PFSK-1 (cell line): ENCODE data around the gene ABHD15.

Source experiments
- POLR2AphosphoS5 ChIP-seq: IDR thresholded peaks from 2 replicates; pipeline ENCODE4 v1.6.1; 2012; ENCODE audit warnings: low read depth, mild to moderate bottlenecking, control low read depth, low read length, moderate library complexity
- TAF1 ChIP-seq: IDR thresholded peaks from 2 replicates; pipeline ENCODE4 v1.6.1; 2012; ENCODE audit warnings: low read length, control low read depth, borderline replicate concordance; ENCODE audit not compliant: insufficient read depth

DNA sequence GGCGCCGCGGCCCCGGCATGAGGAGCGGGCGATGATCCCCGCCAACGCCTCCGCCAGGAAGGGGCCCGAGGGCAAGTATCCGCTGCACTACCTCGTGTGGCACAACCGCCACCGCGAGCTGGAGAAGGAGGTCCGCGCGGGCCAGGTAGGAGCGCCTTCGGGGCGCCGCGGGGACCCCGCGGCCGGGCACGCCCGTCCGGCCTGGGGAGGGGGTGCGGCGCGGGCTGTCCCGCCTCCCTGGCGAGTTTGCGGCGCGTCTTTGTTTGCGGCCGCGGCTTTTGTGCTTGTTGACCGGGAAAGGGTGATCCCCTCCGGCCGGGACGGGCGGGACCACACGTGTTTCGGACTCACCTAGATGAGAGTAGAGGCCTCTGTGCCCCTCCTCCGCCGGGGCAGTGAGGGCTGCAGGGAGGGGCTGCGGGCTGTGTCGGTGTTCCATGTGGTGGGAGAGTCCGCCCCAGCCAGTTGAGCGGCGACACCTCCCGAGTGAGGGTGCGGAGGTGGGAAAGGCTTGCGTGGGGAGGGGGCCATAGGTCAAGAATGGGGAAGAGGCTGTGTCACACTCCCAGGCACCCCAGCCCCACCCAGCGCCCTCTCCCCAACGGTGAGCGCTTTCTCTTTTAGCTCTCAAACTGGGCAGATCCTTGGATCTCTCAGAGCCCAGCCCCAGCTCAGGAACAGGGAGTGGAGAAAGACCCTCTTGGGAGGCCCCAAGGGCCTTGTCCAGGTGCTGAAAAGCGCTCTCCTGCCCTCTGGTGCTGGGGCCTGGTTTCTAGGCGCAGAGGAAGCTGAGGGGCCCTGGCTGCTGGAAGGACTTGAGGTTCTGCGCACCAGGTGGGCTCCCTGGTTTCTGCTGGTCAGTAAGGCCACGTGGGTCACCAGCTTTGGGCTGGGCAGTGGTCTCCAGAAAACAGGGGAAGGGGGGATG lies 27.0 kb upstream of the ABHD15 start:
- TF ChIP-seq TAF1 (no peak), POLR2AphosphoS5 (no peak)
